Activated CD8-positive, alpha-beta memory T cell treated with anti-CD3 and anti-CD28 coated beads, Interleukin-2, amount 50 U/mL, for 1 hour (primary cell): ENCODE results near the gene MOSMO.
"Not testable (repeated sequence)": the region's sequence is repeated elsewhere in the genome, so short reads cannot be mapped to it uniquely, and the experiment has no call there.

Experiments
- DNase-seq: peaks from one replicate; pipeline ENCODE4 v3.0.0-alpha.2; 2020; ENCODE audit errors: extremely low read depth

MOSMO gene

DNA sequence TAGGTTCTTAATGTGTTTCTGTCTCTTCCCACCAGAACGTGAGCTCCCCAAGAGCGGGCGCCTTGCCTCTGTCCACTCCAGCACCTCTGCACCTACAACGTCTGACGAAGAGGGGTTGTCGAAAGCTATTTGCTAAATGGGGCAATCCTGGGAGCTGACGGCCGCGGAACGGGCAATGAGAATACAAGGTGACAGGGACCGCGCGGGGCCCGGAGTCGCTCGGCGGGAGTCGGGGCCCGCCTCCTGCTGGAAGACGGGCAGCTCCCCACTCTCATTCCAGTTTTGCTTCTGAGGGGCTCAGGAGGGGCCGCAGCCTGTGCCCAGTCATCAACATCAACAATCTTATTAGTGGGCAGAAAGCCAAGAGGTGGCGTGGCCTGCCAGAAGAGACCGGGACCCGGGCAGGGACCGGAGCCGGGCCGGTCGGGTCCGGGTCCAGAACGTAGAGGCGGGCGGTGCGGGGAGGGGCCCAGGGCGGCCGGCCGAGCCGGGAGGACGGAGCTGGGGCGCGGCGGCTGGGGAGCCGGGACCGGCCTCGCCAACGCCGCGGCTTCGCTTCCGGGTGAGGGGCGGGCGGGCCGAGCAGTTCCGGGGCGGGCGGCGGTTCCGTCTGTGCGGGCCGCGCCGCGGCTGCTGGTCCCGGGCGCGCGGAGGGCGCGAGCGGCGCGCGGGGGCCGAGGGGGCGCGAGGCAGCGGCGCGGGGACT lies at the start of gene MOSMO:
Gene MOSMO, plus strand, starts transcription at position 603 of the 706 bp plus-strand sequence. CDS start 191 bp downstream, outside the sequence.
- no peak for DNase-seq

GRCh38 chr16:21959050-21959449 lies 48.9 kb upstream of the MOSMO start:
- no peak for DNase-seq

GRCh38 chr16:21962475-21962874 lies 45.4 kb upstream of the MOSMO start:
- DNase-seq = no peak

DNA sequence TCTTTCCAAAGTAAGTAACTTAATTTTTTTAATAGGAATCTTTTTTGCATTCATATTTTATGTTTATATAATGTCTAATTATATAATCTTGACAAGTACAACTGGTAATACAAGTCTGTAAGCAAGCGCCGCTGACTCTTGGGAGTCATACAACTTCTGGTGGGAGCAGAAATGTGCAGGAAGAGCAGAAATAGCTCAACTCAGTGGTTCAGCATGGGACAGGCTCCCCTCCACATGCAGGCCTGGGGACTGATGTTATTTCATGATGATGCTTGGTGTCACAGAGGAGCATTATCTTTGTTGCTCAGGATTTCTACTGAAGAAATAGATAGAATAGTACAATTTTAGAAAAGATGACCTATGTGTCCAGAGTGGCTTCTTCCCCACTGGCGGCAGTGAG lies 44.0 kb upstream of the MOSMO start:
- DNase-seq = no peak

- DNase-seq = no peak
Observed at GRCh38 chr16:21964353-21964752, 43.6 kb upstream of the MOSMO start.

DNA sequence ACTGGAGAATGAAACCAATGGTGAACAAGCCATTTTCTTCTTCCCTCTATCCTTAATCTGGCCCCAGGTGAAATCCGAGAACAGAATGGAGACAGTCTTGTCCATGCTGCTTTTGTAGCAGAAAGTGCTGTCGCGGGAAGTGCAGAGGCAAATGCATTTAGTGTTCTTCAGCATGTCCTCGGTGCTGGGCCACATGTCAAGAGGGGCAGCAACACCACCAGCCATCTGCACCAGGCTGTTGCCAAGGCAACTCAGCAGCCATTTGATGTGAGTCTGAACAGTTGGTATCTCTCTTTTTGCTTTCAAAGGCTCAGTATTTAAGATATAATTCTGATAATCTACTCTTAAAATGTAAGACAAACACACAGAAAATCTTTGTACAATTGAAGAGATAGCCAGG lies 36.1 kb upstream of the MOSMO start:
- DNase-seq = no peak

DNA sequence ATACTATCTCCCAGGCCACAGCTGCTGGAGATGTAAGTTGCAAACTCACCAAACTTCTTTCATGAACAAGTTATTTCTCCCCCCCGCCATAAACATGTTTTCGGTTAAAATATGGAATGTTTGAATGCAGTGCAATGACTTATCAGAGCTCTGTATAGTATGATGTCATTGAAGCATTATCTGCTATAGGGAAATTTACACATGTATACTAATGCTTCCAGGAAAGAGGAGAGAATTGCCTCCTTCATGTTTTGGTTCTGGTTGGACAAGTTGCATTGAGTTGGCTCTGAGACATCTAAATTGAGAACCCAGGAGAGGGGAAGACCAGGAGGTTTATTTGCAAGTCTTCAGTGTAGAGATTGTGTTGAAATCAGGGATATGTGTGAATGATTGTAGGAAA lies 34.0 kb upstream of the MOSMO start:
- DNase-seq = no peak

- no peak for DNase-seq
Observed at GRCh38 chr16:21980032-21980431, 27.9 kb upstream of the MOSMO start.

DNA sequence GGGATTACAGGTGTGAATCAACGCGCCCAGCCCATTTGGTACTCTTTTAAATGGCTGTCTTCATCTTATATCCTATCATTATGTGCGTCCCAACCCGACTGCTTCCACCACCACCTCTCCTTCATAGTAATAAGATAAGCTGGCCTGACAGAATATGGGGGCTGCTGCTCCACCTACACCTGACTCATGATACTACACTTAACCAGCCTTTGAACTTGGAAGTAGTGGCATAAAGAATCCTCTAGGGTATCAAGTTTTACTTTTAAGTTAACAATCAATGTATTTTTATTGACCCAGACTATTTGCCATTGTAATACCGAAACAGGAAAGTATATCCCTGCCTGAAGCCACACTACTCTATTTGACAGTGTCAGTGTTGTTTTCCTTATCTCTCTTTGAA lies 25.8 kb upstream of the MOSMO start:
- DNase-seq = no peak

DNA sequence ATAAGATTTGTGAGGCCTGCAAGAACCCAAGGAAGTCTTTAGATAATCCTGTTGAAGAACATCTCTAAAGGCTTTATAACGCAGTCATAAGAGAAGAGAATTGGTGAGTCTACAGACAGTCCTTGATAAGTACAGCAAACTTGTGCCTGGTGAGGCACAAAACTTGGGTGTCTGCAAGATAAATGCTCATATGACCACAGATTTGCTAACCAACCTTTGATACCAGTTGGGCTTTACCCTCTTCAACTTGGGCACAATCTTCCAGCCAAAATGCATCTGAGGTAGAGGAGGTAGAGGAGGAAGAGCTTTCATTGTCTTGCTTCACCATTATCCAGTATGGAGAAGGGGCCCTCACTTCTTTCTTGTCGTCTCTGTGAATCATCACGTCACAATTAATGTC lies 23.8 kb upstream of the MOSMO start:
- DNase-seq = no peak

- no peak for DNase-seq
Observed at GRCh38 chr16:21985524-21985923, 22.4 kb upstream of the MOSMO start.

DNA sequence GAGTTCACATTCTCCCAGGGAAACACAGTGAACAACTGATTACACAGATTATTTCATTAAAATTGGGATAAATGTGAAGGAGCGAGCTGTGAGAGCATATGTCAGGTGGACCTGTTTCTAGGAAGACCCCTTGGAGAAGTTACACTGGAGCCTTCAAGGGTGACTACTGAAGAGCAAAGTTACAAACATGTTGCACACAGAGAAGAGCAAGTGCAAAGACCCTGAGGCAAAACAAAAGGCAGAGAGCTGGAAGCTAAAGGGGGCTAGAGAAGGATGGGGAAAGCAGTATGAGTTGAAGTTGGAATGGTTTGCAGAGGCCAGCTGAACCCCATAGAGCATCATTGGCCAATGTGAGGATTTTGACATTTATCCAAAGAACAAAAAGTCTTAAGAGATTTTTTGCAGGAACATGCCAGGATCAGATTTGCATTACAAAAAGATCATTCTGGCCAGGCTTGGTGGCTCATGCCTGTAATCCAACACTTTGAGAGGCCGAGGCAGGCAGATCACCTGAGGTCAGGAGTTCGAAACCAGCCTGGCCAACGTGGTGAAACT lies 21.1 kb upstream of the MOSMO start:
- no peak for DNase-seq

DNA sequence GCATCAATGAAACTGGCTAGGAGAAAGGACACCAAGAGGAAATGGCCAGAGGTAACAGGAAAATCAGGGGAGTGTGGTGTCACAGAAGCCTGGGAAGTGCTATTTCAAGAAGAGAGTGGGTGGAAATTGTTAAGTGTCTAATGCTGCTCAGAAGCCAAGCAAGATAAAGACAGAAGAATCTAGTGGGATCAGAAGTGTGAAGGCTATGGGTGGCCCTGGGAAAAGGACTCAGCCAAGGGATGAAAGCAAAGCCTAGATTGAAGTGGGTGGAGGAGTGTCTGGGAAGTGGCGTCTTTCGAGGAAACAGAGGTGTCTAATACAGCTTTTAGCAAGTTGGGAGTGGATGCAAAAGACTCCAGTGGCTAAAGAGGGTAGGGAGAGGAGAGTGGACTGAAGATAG lies 20.4 kb upstream of the MOSMO start:
- DNase-seq = no peak

DNA sequence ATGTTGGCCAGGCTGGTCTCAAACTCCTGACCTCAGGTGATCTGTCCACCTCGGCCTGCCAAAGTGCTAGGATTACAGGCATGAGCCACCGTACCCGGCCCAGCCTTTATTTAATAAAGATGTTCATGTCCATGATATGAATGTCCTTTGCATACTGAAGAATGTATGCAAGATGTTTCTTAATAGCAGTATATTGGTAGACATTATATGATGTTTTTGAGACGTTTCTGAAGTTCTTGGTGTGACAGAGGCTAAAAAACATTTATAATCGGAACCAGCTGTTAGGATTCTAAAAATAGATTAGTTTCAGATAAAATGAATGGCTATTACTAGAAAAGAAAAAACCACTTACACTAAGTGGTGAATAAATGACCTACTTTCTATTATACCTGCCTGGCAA lies 18.8 kb upstream of the MOSMO start:
- DNase-seq = no peak

GRCh38 chr16:21989751-21990150 lies 18.2 kb upstream of the MOSMO start:
- no peak for DNase-seq

- DNase-seq = no peak
Observed at GRCh38 chr16:21990381-21990944, 17.4 kb upstream of the MOSMO start.

DNA sequence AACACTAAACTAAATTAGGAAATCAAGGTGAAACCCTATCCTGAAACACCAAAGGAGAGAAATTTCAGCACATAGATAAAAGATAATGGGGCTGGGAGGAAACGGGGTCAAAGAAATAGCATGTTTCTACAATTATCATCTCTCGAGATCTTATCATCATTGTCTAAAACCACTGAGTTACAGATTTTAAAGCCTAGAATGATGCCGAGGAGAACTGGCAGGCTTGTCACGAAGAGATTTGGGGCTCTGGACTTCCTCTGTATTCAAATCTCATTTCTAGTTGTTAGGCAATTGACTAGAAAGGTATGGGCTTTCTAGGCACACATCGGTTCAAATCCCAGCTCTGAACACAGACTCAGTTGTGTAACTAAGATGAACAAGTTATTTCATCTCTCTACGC lies 16.3 kb upstream of the MOSMO start:
- no peak for DNase-seq

DNA sequence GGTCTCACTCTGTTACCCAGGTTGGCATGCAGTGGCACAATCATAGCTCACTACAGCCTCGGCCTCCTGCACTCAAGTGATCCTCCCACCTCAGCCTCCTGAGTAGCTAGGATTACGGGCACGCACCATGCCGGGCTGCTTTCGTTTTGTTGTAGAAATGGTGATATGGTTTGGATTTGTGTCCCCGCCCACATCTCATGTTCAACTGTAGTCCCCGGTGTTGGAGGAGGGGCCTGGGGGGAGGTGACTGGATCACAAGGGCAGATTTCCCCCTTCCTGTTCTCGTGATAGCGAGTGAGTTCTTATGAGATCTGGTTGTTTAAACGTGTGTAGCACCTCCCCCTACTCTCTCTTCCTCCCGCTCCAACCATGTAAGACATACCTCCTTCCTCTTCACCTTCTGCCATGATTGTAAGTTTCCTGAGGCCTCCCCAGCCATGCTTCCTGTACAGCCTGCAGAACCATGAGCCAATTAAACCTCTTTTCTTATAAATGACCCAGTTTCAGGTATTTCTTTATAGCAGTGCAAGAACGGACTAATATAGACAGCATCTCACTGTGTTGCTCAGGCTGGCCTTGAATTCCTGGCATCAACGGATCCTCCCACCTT lies 12.9 kb upstream of the MOSMO start:
- no peak for DNase-seq

- DNase-seq = no peak
Observed at GRCh38 chr16:21996923-21997696, 10.8 kb upstream of the MOSMO start.

DNA sequence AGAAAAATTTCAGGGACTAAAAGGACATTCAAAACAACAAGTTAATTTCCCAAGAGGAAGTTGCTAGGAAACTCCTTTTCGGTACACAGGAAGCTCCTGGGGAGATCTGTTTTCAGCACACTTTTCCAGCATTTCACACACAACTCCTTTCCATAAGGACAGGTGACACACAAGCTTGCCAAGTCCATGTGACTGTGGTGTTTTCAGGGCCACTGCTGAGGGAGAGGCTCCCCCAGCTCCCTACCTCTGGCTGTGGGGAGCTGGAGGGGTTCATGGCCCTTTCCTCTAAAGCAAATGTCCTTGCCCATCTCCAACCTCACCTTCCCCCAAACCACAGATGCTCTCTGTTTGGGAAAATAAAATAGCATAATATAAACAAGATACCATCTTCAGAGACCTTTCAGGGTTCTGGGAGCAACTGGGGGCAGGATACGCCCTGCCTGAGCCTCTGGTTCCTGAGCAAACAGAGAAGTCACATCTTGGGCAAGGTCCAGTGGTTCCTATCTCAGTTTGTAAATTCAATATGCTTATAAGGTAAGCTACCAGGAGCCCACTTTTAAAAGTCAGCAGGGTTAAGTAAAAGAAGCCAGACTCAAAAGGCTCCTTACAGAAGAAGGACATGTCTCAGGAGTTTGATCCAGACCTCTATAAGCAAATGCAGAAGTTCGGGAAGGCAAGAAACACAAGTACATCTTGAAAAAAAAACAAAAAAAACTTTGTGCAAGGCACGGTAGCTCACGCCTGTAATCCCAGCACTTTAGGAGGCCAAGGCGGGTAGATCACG lies 10.0 kb upstream of the MOSMO start:
- DNase-seq = no peak

DNA sequence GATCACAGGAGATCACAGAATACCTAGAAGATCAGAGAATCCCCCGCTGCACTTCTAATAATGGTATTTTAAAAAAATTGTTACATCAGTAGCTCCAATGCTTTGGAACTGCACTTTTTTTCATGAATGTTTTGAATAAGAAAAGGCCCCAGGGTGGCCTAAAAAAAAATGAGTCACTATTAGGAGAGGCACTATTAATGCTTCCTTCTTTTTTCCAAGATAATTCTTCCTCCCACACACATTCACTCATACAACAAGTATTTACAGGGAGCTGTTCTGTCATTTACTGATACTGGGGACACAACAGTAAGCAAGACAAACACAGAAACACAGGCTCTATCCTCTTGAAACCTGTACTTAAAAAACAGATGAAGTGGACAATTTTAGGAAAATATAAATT lies 6.3 kb upstream of the MOSMO start:
- DNase-seq = no peak

- not testable (repeated sequence) for DNase-seq
Observed at GRCh38 chr16:22002047-22002446, 5.9 kb upstream of the MOSMO start.
